ENCODE measurements around the gene HTT. TPM values are rescaled to one million over a fixed set of nuclear protein-coding genes. Genes with fewer than 3 reads are reported as not detected.

HTT gene
- total and polyA plus RNA-seq, 2 of the 13 experiments (the other 11 are each of a cell fraction or from before 2014, with no cell fraction given), result 17.5 to 19.5 TPM

- TF ChIP-seq, protein P1, sequence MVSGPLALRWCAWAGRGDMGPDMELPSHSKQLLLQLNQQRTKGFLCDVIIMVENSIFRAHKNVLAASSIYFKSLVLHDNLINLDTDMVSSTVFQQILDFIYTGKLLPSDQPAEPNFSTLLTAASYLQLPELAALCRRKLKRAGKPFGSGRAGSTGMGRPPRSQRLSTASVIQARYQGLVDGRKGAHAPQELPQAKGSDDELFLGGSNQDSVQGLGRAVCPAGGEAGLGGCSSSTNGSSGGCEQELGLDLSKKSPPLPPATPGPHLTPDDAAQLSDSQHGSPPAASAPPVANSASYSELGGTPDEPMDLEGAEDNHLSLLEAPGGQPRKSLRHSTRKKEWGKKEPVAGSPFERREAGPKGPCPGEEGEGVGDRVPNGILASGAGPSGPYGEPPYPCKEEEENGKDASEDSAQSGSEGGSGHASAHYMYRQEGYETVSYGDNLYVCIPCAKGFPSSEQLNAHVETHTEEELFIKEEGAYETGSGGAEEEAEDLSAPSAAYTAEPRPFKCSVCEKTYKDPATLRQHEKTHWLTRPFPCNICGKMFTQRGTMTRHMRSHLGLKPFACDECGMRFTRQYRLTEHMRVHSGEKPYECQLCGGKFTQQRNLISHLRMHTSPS (CRISPR knock-in tag; IDR thresholded peaks at IDR 0.05; ENCODE audit: low read depth), result no peak
- TF ChIP-seq ZBTB34 (CRISPR knock-in tag; IDR thresholded peaks at IDR 0.05) (no peak), ARID3A (IDR thresholded peaks at IDR 0.05; ENCODE audit: low read depth, low read length) (no peak), ESRRA (CRISPR knock-in tag; IDR thresholded peaks at IDR 0.05; ENCODE audit: low read depth) (no peak), ZMAT3 (CRISPR knock-in tag; conservative IDR thresholded peaks at IDR 0.05) (no peak; the same call in 1 of the 2 replicates), FLYWCH1 (CRISPR knock-in tag; IDR thresholded peaks at IDR 0.05) (no peak), ZNF282 (IDR thresholded peaks at IDR 0.05; ENCODE audit: partially characterized antibody) (no peak), KLF13 (CRISPR knock-in tag; IDR thresholded peaks at IDR 0.05) (no peak), ZNF530 (CRISPR knock-in tag; IDR thresholded peaks at IDR 0.05; ENCODE audit: low read depth) (no peak), POLR2A (IDR thresholded peaks at IDR 0.05; ENCODE audit: insufficient read depth in 1 of 2, low read depth in 2 of 2, low read length in 2 of 2) (no peak; a peak in 2 of 4 replicates), ZNF251 (CRISPR knock-in tag; IDR thresholded peaks at IDR 0.05) (no peak), GPN1 (CRISPR knock-in tag; IDR thresholded peaks at IDR 0.05; ENCODE audit: borderline replicate concordance) (no peak), ZSCAN30 (CRISPR knock-in tag; IDR thresholded peaks at IDR 0.05) (no peak), SOX6 (IDR thresholded peaks at IDR 0.05) (no peak), SOX6 (CRISPR knock-in tag; IDR thresholded peaks at IDR 0.05) (no peak), AGO2 (optimal IDR thresholded peaks at IDR 0.05; ENCODE audit: low read depth, low read length) (peak; percentile 52), YEATS2 (CRISPR knock-in tag; IDR thresholded peaks at IDR 0.05; ENCODE audit: borderline replicate concordance) (no peak), ZNF572 (CRISPR knock-in tag; IDR thresholded peaks at IDR 0.05) (no peak)
- TF ChIP-seq, protein P2, sequence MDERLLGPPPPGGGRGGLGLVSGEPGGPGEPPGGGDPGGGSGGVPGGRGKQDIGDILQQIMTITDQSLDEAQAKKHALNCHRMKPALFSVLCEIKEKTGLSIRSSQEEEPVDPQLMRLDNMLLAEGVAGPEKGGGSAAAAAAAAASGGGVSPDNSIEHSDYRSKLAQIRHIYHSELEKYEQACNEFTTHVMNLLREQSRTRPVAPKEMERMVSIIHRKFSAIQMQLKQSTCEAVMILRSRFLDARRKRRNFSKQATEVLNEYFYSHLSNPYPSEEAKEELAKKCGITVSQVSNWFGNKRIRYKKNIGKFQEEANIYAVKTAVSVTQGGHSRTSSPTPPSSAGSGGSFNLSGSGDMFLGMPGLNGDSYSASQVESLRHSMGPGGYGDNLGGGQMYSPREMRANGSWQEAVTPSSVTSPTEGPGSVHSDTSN (CRISPR knock-in tag; IDR thresholded peaks at IDR 0.05), result no peak
- TF ChIP-seq, protein P3, sequence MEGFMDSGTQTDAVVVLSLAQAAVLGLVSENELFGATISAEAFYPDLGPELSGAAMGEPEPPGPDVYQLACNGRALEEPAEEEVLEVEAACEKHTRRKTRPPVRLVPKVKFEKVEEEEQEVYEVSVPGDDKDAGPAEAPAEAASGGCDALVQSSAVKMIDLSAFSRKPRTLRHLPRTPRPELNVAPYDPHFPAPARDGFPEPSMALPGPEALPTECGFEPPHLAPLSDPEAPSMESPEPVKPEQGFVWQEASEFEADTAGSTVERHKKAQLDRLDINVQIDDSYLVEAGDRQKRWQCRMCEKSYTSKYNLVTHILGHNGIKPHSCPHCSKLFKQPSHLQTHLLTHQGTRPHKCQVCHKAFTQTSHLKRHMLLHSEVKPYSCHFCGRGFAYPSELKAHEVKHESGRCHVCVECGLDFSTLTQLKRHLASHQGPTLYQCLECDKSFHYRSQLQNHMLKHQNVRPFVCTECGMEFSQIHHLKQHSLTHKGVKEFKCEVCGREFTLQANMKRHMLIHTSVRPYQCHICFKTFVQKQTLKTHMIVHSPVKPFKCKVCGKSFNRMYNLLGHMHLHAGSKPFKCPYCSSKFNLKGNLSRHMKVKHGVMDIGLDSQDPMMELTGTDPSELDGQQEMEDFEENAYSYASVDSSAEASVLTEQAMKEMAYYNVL (CRISPR knock-in tag; IDR thresholded peaks at IDR 0.05; ENCODE audit: borderline replicate concordance), result no peak
Measured at GRCh38 chr4:3074846-3075651, 568 bp downstream of the HTT start (continued).

Measured in HepG2 (cell line).